ENCODE data around the gene ATP9A. TPM values are rescaled to one million over a fixed set of nuclear protein-coding genes. Genes with fewer than 3 reads are reported as not detected.

ATP9A gene
- total RNA-seq, 1 experiment from 2014 or later, result 12.1 TPM

- no peak for DNase-seq
- no CpG with 5 or more reads among the region's 14 CpGs for WGBS (ENCODE audit: extremely low coverage, insufficient read length, low lambda C conversion rate)
- no peak overlapping the region; the same call in 1 of the 2 replicates for H3K14ac ChIP-seq (ENCODE audit: insufficient read depth, low read length)
- no peak overlapping the region for H3K4me2 ChIP-seq (ENCODE audit: insufficient read depth, insufficient read length, low read length)
- H3T11ph ChIP-seq (ENCODE audit: low read length), result no peak overlapping the region
- H4K20me1 ChIP-seq (ENCODE audit: control insufficient read depth, insufficient read depth, insufficient read length), result no peaks in the 10 kb centered on the region
- H4K5ac ChIP-seq (ENCODE audit: insufficient read length, low read depth, low read length), result no peak overlapping the region
- no peaks in the 10 kb centered on the region for H3K9me3 Mint-ChIP-seq
- H2AFZ ChIP-seq (ENCODE audit: low read length), result no peak overlapping the region
- H4K8ac ChIP-seq (replicated peaks; ENCODE audit: insufficient read length, low read depth, low read length), result no peak overlapping the region
- no peak overlapping the region for H3K56ac ChIP-seq (ENCODE audit: insufficient read length, low read depth, low read length)
- no peak overlapping the region for H2BK5ac ChIP-seq (ENCODE audit: insufficient read length, low read length)
- no peak overlapping the region for H3K9ac ChIP-seq (ENCODE audit: extremely low read depth, insufficient read length, low read length)
- no peaks in the 10 kb centered on the region for H3K27me3 ChIP-seq (ENCODE audit: insufficient read depth, low read length)
- no peak overlapping the region for H3K4ac ChIP-seq (ENCODE audit: low read depth, low read length)
- no peak overlapping the region for H4K91ac ChIP-seq (ENCODE audit: insufficient read length, low read depth, low read length)
- H3K36me3 Mint-ChIP-seq (ENCODE audit: insufficient read depth in 1 of 3, low read depth in 3 of 3), result peaks cover 0 to 4% (median 0%) of the 10 kb centered on the region in 3 experiments; a peak in 2 of 7 replicates
- H2BK20ac ChIP-seq (ENCODE audit: low read depth, low read length, poor library complexity, severe bottlenecking), result no peak overlapping the region
- H3K27ac ChIP-seq (ENCODE audit: insufficient read length, low read depth, low read length), result no peak overlapping the region
- no peak overlapping the region for H3K27ac Mint-ChIP-seq
- H2BK12ac ChIP-seq (ENCODE audit: insufficient read length, low read depth, low read length), result no peak overlapping the region
- H3K23ac ChIP-seq (ENCODE audit: insufficient read length, low read depth, low read length), result no peak overlapping the region
- no peaks in the 10 kb centered on the region for H3K23me2 ChIP-seq (ENCODE audit: insufficient read length, low read depth, low read length, poor library complexity, severe bottlenecking)
- H2AK5ac ChIP-seq (ENCODE audit: insufficient read length, low read length), result no peak overlapping the region
- H3K4me1 ChIP-seq (ENCODE audit: insufficient read depth, low read length), result peaks cover 4% of the 10 kb centered on the region; the same call in 1 of the 2 replicates
- H2BK120ac ChIP-seq (ENCODE audit: low read depth, low read length, poor library complexity, severe bottlenecking), result no peak overlapping the region
- peaks cover 33 to 36% of the 10 kb centered on the region in 2 experiments for H3K4me1 Mint-ChIP-seq
- no peaks in the 10 kb centered on the region for H3K9me3 ChIP-seq (ENCODE audit: control insufficient read depth, low read depth, low read length)
- no peak overlapping the region for H3K4me3 Mint-ChIP-seq
- H3K27me3 Mint-ChIP-seq (ENCODE audit: low read depth), result peaks cover 3% of the 10 kb centered on the region; the same call in 1 of the 2 replicates
- TF ChIP-seq, protein P1, sequence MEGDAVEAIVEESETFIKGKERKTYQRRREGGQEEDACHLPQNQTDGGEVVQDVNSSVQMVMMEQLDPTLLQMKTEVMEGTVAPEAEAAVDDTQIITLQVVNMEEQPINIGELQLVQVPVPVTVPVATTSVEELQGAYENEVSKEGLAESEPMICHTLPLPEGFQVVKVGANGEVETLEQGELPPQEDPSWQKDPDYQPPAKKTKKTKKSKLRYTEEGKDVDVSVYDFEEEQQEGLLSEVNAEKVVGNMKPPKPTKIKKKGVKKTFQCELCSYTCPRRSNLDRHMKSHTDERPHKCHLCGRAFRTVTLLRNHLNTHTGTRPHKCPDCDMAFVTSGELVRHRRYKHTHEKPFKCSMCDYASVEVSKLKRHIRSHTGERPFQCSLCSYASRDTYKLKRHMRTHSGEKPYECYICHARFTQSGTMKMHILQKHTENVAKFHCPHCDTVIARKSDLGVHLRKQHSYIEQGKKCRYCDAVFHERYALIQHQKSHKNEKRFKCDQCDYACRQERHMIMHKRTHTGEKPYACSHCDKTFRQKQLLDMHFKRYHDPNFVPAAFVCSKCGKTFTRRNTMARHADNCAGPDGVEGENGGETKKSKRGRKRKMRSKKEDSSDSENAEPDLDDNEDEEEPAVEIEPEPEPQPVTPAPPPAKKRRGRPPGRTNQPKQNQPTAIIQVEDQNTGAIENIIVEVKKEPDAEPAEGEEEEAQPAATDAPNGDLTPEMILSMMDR (conservative IDR thresholded peaks at IDR 0.05), result no peak
- H3K79me2 ChIP-seq (ENCODE audit: insufficient read depth, low read length), result no peaks in the 10 kb centered on the region
- H3K79me1 ChIP-seq (ENCODE audit: insufficient read depth, low read depth, low read length, poor library complexity, severe bottlenecking), result no peaks in the 10 kb centered on the region
- H3K18ac ChIP-seq (ENCODE audit: insufficient read length, low read depth, low read length), result no peak overlapping the region
- H2BK15ac ChIP-seq (ENCODE audit: low read depth, low read length), result no peak overlapping the region
These were observed 171.4 kb downstream of the ATP9A start for GRCh38 chr20:51596668-51597388.

All from H9 (cell line).